Rectal smooth muscle tissue (tissue), 1 donor: Measurements from ENCODE around the gene BLACAT1.
"Not testable (repeated sequence)": the region's sequence is repeated elsewhere in the genome, so short reads cannot be mapped to it uniquely, and the experiment has no call there.

ENCODE experiments used
- H3K27ac ChIP-seq: one replicate; pipeline ENCODE4 v1.7.0; 2013; ENCODE audit warnings: low read depth, low read length, inconsistent platforms
- H3K27me3 ChIP-seq: one replicate; pipeline ENCODE4 v1.7.0; 2013; ENCODE audit warnings: low read length; ENCODE audit not compliant: control insufficient read depth, insufficient read depth
- H3K36me3 ChIP-seq: one replicate; pipeline ENCODE4 v1.7.0; 2013; ENCODE audit warnings: low read length; ENCODE audit not compliant: control insufficient read depth, insufficient read depth
- H3K4me1 ChIP-seq: one replicate; pipeline ENCODE4 v1.7.0; 2013; ENCODE audit warnings: low read length; ENCODE audit not compliant: control insufficient read depth, insufficient read depth
- H3K4me3 ChIP-seq: one replicate; pipeline ENCODE4 v1.7.0; 2013; ENCODE audit warnings: low read length
- H3K9ac ChIP-seq: one replicate; pipeline ENCODE4 v1.7.0; 2013; ENCODE audit warnings: low read length

BLACAT1 gene

GRCh38 chr1:205480349-205480985 is 24.6 kb upstream of the BLACAT1 start:
- Histone ChIP-seq H3K27me3 (peaks cover 16% of the 10 kb centered on the region), H3K27ac (no peak overlapping the region), H3K4me3 (no peak overlapping the region)

GRCh38 chr1:205478985-205479384 is 23.1 kb upstream of the BLACAT1 start:
- H3K9ac ChIP-seq, H3K4me1 ChIP-seq, H3K4me3 ChIP-seq, H3K36me3 ChIP-seq, H3K27ac ChIP-seq: not testable (repeated sequence)
- peaks cover 11% of the 10 kb centered on the region for H3K27me3 ChIP-seq

More at GRCh38 chr1:205480349-205480985, 24.6 kb upstream of the BLACAT1 start:
- Histone ChIP-seq H3K9ac (no peak overlapping the region), H3K36me3 (no peaks in the 10 kb centered on the region), H3K4me1 (no peaks in the 10 kb centered on the region)

- Histone ChIP-seq H3K27me3 (peaks cover 9% of the 10 kb centered on the region), H3K36me3 (no peaks in the 10 kb centered on the region), H3K27ac (no peak overlapping the region), H3K4me3 (no peak overlapping the region), H3K4me1 (no peaks in the 10 kb centered on the region), H3K9ac (no peak overlapping the region)
These were observed 22.0 kb upstream of the BLACAT1 start for GRCh38 chr1:205477759-205478247.

- H3K27me3 ChIP-seq = peaks cover 9% of the 10 kb centered on the region
- H3K36me3 ChIP-seq = no peaks in the 10 kb centered on the region
- no peaks in the 10 kb centered on the region for H3K4me1 ChIP-seq
These were observed 21.4 kb upstream of the BLACAT1 start for GRCh38 chr1:205477121-205477758.

GRCh38 chr1:205476648-205477047 is 20.8 kb upstream of the BLACAT1 start:
- Histone ChIP-seq H3K27me3 (peaks cover 9% of the 10 kb centered on the region), H3K9ac (no peak overlapping the region), H3K36me3 (no peaks in the 10 kb centered on the region), H3K27ac (no peak overlapping the region), H3K4me1 (no peaks in the 10 kb centered on the region), H3K4me3 (no peak overlapping the region)

More at GRCh38 chr1:205477121-205477758, 21.4 kb upstream of the BLACAT1 start:
- H3K9ac ChIP-seq = peak overlapping the region; percentile 27
- no peak overlapping the region for H3K4me3 ChIP-seq
- no peak overlapping the region for H3K27ac ChIP-seq

GRCh38 chr1:205475855-205476254 is 20.0 kb upstream of the BLACAT1 start:
- H3K4me3 ChIP-seq = no peak overlapping the region
- no peak overlapping the region for H3K27ac ChIP-seq
- H3K4me1 ChIP-seq = no peaks in the 10 kb centered on the region
- H3K27me3 ChIP-seq = peaks cover 6% of the 10 kb centered on the region
- no peak overlapping the region for H3K9ac ChIP-seq
- no peaks in the 10 kb centered on the region for H3K36me3 ChIP-seq

GRCh38 chr1:205474571-205474970 is 18.7 kb upstream of the BLACAT1 start:
- Histone ChIP-seq H3K27ac (no peak overlapping the region), H3K4me3 (no peak overlapping the region), H3K4me1 (no peaks in the 10 kb centered on the region), H3K9ac (no peak overlapping the region), H3K36me3 (no peaks in the 10 kb centered on the region), H3K27me3 (peaks cover 3% of the 10 kb centered on the region)

- Histone ChIP-seq H3K36me3 (no peaks in the 10 kb centered on the region), H3K4me3 (no peak overlapping the region), H3K9ac (no peak overlapping the region), H3K27ac (no peak overlapping the region), H3K27me3 (peaks cover 3% of the 10 kb centered on the region), H3K4me1 (no peaks in the 10 kb centered on the region)
These were observed 18.1 kb upstream of the BLACAT1 start for GRCh38 chr1:205473966-205474365.

- Histone ChIP-seq H3K9ac (no peak overlapping the region), H3K36me3 (no peaks in the 10 kb centered on the region), H3K27ac (no peak overlapping the region), H3K4me3 (no peak overlapping the region), H3K27me3 (peaks cover 3% of the 10 kb centered on the region), H3K4me1 (no peaks in the 10 kb centered on the region)
These were observed 17.6 kb upstream of the BLACAT1 start for GRCh38 chr1:205473475-205473874.

GRCh38 chr1:205472737-205473441 is 17.0 kb upstream of the BLACAT1 start:
- Histone ChIP-seq H3K4me3 (no peak overlapping the region), H3K27ac (no peak overlapping the region), H3K9ac (no peak overlapping the region), H3K4me1 (no peaks in the 10 kb centered on the region), H3K27me3 (peaks cover 3% of the 10 kb centered on the region), H3K36me3 (no peaks in the 10 kb centered on the region)

GRCh38 chr1:205470131-205470530 is 14.3 kb upstream of the BLACAT1 start:
- H3K4me1 ChIP-seq = no peaks in the 10 kb centered on the region
- peaks cover under 1% of the 10 kb centered on the region for H3K27me3 ChIP-seq
- no peaks in the 10 kb centered on the region for H3K36me3 ChIP-seq
- H3K27ac ChIP-seq = no peak overlapping the region
- no peak overlapping the region for H3K4me3 ChIP-seq
- H3K9ac ChIP-seq = no peak overlapping the region

GRCh38 chr1:205466595-205467220 is 10.9 kb upstream of the BLACAT1 start:
- H3K4me3 ChIP-seq = no peak overlapping the region
- peaks cover 5% of the 10 kb centered on the region for H3K27me3 ChIP-seq
- H3K9ac ChIP-seq = no peak overlapping the region
- no peaks in the 10 kb centered on the region for H3K36me3 ChIP-seq
- H3K4me1 ChIP-seq = no peaks in the 10 kb centered on the region
- no peak overlapping the region for H3K27ac ChIP-seq
